Measurements from ENCODE around the gene FST. TPM values are rescaled to one million over a fixed set of nuclear protein-coding genes. Genes with fewer than 3 reads are reported as not detected.
A peak's percentile ranks its signal among the peaks of the same experiment; 100 is the strongest.

FST gene
- total and polyA plus RNA-seq, 10 of the 15 experiments (the other 5 are each of a cell fraction or from before 2014, with no cell fraction given) = 0.23 TPM; not detected in 9

- Histone ChIP-seq H3K9me3 (replicated peaks; ENCODE audit: control insufficient read depth, insufficient read depth, low read length) (no peaks in the 10 kb centered on the region), H2AFZ (ENCODE audit: control insufficient read depth, low read depth, low read length) (peak overlapping the region; percentile 51), H3K4me1 (ENCODE audit: control insufficient read depth, insufficient read depth, low read length) (peaks cover 8% of the 10 kb centered on the region), H3K79me2 (ENCODE audit: control insufficient read depth, insufficient read depth, low read length) (no peaks in the 10 kb centered on the region), H4K20me1 (ENCODE audit: control insufficient read depth, insufficient read depth) (no peaks in the 10 kb centered on the region), H3K27me3 (replicated peaks in 1 of 2; ENCODE audit: control insufficient read depth in 2 of 2, insufficient read depth in 2 of 2, low read length in 1 of 2) (peaks cover 4 to 19% of the 10 kb centered on the region in 2 experiments), H3K36me3 (ENCODE audit: control insufficient read depth in 2 of 2, insufficient read depth in 2 of 2, low read length in 1 of 2) (no peaks in the 10 kb centered on the region), H3K9ac (ENCODE audit: control insufficient read depth, insufficient read depth, low read length) (no peak overlapping the region), H3K27ac (ENCODE audit: control insufficient read depth, insufficient read depth) (no peak overlapping the region), H3K4me3 (peak overlapping the region; percentile 71), H3K4me2 (ENCODE audit: control insufficient read depth, insufficient read depth) (peak overlapping the region; percentile 79)
- intact Hi-C loops (cut with micrococcal nuclease; ENCODE audit: unreplicated experiment) = loop anchor here (5.0 kb wide), 2 partner anchors 80 to 935 kb away; partner anchors contain the start of gene NDUFS4
- BruUV-seq (replicated peaks) = no TSS peak
- ChIA-PET POLR2A (no interaction called here), CTCF (interaction anchor here (0.8 to 3.4 kb wide), 6 partner anchors 12 to 752 kb away, joined by 3 to 14 read pairs (median 6); no protein-coding TSS in a partner anchor), RAD21 (ENCODE audit: unreplicated experiment) (interaction anchor here (0.6 to 1.2 kb wide), 4 partner anchors 387 to 752 kb away, joined by 3 to 4 read pairs (median 3); no protein-coding TSS in a partner anchor), SMC1A (ENCODE audit: uncharacterized antibody, unreplicated experiment) (interaction anchor here (0.6 to 1.4 kb wide), 3 partner anchors 417 to 752 kb away, joined by 3 to 5 read pairs (median 3); no protein-coding TSS in a partner anchor)
- DNase-seq (ENCODE audit: low read depth, low spot score) (no peak), FAIRE-seq (peak; percentile 13), ATAC-seq (peak; percentile 82)
- WGBS (ENCODE audit: insufficient coverage, insufficient replicate concordance, low lambda C conversion rate, missing lambda C conversion rate) = 1% methylated on average over 36 of the region's 36 CpGs
- in situ Hi-C loops (cut with MboI) = loop anchor here (5.0 kb wide), 1 partner anchor 745 kb away; no protein-coding TSS in a partner anchor
- TF ChIP-seq TCF7 (IDR thresholded peaks at IDR 0.05; ENCODE audit: borderline replicate concordance) (no peak), BCLAF1 (IDR thresholded peaks at IDR 0.05) (no peak), BACH1 (IDR thresholded peaks at IDR 0.05; ENCODE audit: borderline replicate concordance) (no peak), NKRF (conservative IDR thresholded peaks at IDR 0.05) (no peak), STAT3 (IDR thresholded peaks at IDR 0.05; ENCODE audit: low read depth, low read length) (no peak), FOXK2 (IDR thresholded peaks at IDR 0.05) (no peak), MXI1 (IDR thresholded peaks at IDR 0.05; ENCODE audit: low read depth, low read length) (0 out of 2 replicates have a peak, but pooled peaks have one; percentile 11), IKZF2 (IDR thresholded peaks at IDR 0.05) (no peak), KLF5 (IDR thresholded peaks at IDR 0.05; ENCODE audit: partially characterized antibody) (no peak), ZNF274 (IDR thresholded peaks at IDR 0.05; ENCODE audit: insufficient read depth, insufficient read length) (no peak), PKNOX1 (IDR thresholded peaks at IDR 0.05) (no peak), RCOR1 (conservative IDR thresholded peaks at IDR 0.05; ENCODE audit: low read depth, low read length) (no peak), ZSCAN29 (IDR thresholded peaks at IDR 0.05) (no peak), MEF2A (IDR thresholded peaks at IDR 0.05; ENCODE audit: insufficient read depth, low read depth, low read length) (no peak), ZZZ3 (IDR thresholded peaks at IDR 0.05; ENCODE audit: control insufficient read depth, insufficient read length, low read depth) (no peak), TARDBP (IDR thresholded peaks at IDR 0.05; ENCODE audit: borderline replicate concordance) (no peak), ATF7 (IDR thresholded peaks at IDR 0.05; ENCODE audit: low read depth) (no peak), NRF1 (conservative IDR thresholded peaks at IDR 0.05; ENCODE audit: low read depth, low read length) (no peak), SMAD5 (IDR thresholded peaks at IDR 0.05; ENCODE audit: low read depth) (no peak), SMARCA5 (IDR thresholded peaks at IDR 0.05) (no peak)
These were observed 1.7 kb downstream of the FST start for GRCh38 chr5:53481887-53482716.

All from GM12878 (cell line).